PC-9 (cell line): ENCODE data around the gene EBLN2. TPM values are rescaled to one million over a fixed set of nuclear protein-coding genes. Genes with fewer than 3 reads are reported as not detected.

Source experiments
- BruUV-seq: library from RNA; stranded (reverse); fragments of 400-500 nt; replicated peaks from 2 replicates; lab custom pipeline; 2021; lab: Mats Ljungman, UMichigan
- CTCF ChIA-PET: fragments of 300-600 bp; sonication (Branson Sonifier 250); formaldehyde crosslinking; loops from one replicate; lab custom pipeline; 2022; ENCODE audit warnings: antibody characterized with exemption; lab: Charles Lee
- POLR2A ChIA-PET: fragments of 300-600 bp; sonication (Branson Sonifier 250); formaldehyde crosslinking; loops from one replicate; lab custom pipeline; 2022; ENCODE audit warnings: antibody characterized with exemption; ENCODE audit not compliant: unreplicated experiment; lab: Charles Lee
- DNase-seq, 2 experiments: peaks; one replicate each; pipeline versions ENCODE4 v3.0.0 to v3.0.0-alpha.2; 2015 to 2022; ENCODE audit warnings: mixed read lengths in 1 of 2
- H2AFZ ChIP-seq: fragments of 200-600 bp; sonication (generic); 2 replicates; pipeline ENCODE4 v1.8.1; 2017; ENCODE audit warnings: antibody characterized with exemption
- H3F3A ChIP-seq: fragments of 200-600 bp; sonication (generic); 2 replicates; pipeline ENCODE4 v1.8.1; 2017; ENCODE audit warnings: antibody characterized with exemption, mild to moderate bottlenecking, low read depth; ENCODE audit not compliant: insufficient read depth
- H3K27ac ChIP-seq: fragments of 200-600 bp; sonication (generic); 2 replicates; pipeline ENCODE4 v1.6.1; 2016; ENCODE audit warnings: mixed run types
- H3K27me3 ChIP-seq: fragments of 200-600 bp; sonication (generic); 2 replicates; pipeline ENCODE4 v1.6.1; 2016; ENCODE audit warnings: low read depth, mixed run types; ENCODE audit not compliant: insufficient read depth
- H3K36me3 ChIP-seq: fragments of 200-600 bp; sonication (generic); 2 replicates; pipeline ENCODE4 v1.6.1; 2016; ENCODE audit warnings: low read depth, mixed run types
- H3K4me1 ChIP-seq: fragments of 200-600 bp; sonication (generic); replicated peaks from 2 replicates; pipeline ENCODE4 v1.6.1; 2016; ENCODE audit warnings: mixed run types; ENCODE audit not compliant: insufficient read depth
- H3K4me2 ChIP-seq: fragments of 200-600 bp; sonication (generic); 2 replicates; pipeline ENCODE4 v1.6.1; 2017; ENCODE audit warnings: mixed run types
- H3K4me3 ChIP-seq: fragments of 200-600 bp; sonication (generic); 2 replicates; pipeline ENCODE4 v1.6.1; 2016; ENCODE audit warnings: mixed run types
- H3K79me2 ChIP-seq: fragments of 200-600 bp; sonication (generic); 2 replicates; pipeline ENCODE4 v1.6.1; 2017; ENCODE audit warnings: low read depth, mixed run types
- H3K9me2 ChIP-seq: fragments of 200-600 bp; sonication (generic); 2 replicates; pipeline ENCODE4 v1.8.1; 2017; ENCODE audit warnings: mild to moderate bottlenecking; ENCODE audit not compliant: insufficient read depth
- H3K9me3 ChIP-seq: fragments of 200-600 bp; sonication (generic); 2 replicates; pipeline ENCODE4 v1.8.1; 2016; ENCODE audit warnings: low read depth; ENCODE audit not compliant: insufficient read depth
- H4K20me1 ChIP-seq: fragments of 200-600 bp; sonication (generic); 2 replicates; pipeline ENCODE4 v1.8.1; 2017; ENCODE audit not compliant: insufficient read depth
- CTCF ChIP-seq: fragments of 200-600 bp; sonication (generic); conservative IDR thresholded peaks from 2 replicates; pipeline ENCODE4 v1.6.1; 2017; ENCODE audit warnings: mixed run types, antibody characterized with exemption, mild to moderate bottlenecking, moderate library complexity
- EZH2 ChIP-seq: fragments of 200-600 bp; sonication (generic); IDR thresholded peaks from 2 replicates; pipeline ENCODE4 v1.8.0; 2017; ENCODE audit warnings: antibody characterized with exemption, low read depth
- intact Hi-C: fragments of 100-400 bp; cut with micrococcal nuclease; formaldehyde crosslinking; loops from one replicate; pipeline ENCODE4 v1.10.0; 2022; ENCODE audit not compliant: unreplicated experiment
- total RNA-seq: library from RNA; stranded (reverse); gene quantifications from 2 replicates; pipeline ENCODE4 v1.2.3, GENCODE V29; 2021

The EBLN2 gene
- total RNA-seq, 1 experiment from 2014 or later = 5.5 TPM

DNA sequence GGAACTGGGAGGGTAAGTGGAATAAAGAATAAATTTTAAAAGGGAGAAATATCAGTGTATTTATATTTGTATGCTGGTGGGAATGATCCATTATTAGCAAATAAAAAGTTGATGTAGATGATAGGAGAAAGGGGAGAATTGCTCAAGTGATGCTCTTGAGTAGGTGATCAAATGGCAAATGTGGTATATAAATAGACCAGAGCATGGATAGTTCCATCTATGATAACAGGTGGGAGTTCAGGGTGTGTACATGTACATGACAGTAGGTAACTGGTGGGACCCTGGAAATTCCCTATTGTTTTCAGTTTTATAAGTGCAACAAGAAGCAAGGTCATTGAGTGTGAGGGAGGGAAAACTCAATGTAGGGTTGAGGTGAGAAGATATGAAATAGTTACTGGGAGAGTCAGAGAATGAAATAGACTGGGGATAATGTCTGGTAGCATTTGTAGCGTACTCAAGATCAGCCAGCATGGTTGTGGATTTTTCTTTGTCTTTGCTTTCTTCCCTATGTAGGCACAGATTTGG is 31.3 kb upstream of the EBLN2 start:
- H4K20me1 ChIP-seq = peaks cover 50% of the 10 kb centered on the region; the same call in 1 of the 2 replicates
- TF ChIP-seq CTCF (no peak), EZH2 (no peak)
- peak overlapping the region; percentile 76 for H3K27ac ChIP-seq
- no peaks in the 10 kb centered on the region for H3K27me3 ChIP-seq
- POLR2A ChIA-PET = no interaction called here
- peaks cover 4% of the 10 kb centered on the region; the same call in 1 of the 2 replicates for H3F3A ChIP-seq
- no TSS peak for BruUV-seq
- intact Hi-C loops = no loop called here
- H3K9me3 ChIP-seq = no peaks in the 10 kb centered on the region
- H3K4me2 ChIP-seq = no peak overlapping the region
- CTCF ChIA-PET = no interaction called here
- H3K4me1 ChIP-seq = peaks cover 13% of the 10 kb centered on the region
- H3K79me2 ChIP-seq = peaks cover 96% of the 10 kb centered on the region
- no peak overlapping the region for H2AFZ ChIP-seq
- H3K9me2 ChIP-seq = no peaks in the 10 kb centered on the region
- no peak for DNase-seq
- H3K4me3 ChIP-seq = no peak overlapping the region
- no peaks in the 10 kb centered on the region; the same call in 1 of the 2 replicates for H3K36me3 ChIP-seq

GRCh38 chr3:73031573-73032103 is 29.8 kb upstream of the EBLN2 start:
- Histone ChIP-seq H3K27me3 (no peaks in the 10 kb centered on the region), H3K9me2 (no peaks in the 10 kb centered on the region), H3K4me3 (no peak overlapping the region), H2AFZ (no peak overlapping the region), H3K79me2 (peaks cover 96% of the 10 kb centered on the region), H3K4me1 (peaks cover 14% of the 10 kb centered on the region), H3K9me3 (no peaks in the 10 kb centered on the region), H3F3A (0 out of 2 replicates have a peak, but pooled peaks cover 3% of the 10 kb centered on the region), H3K4me2 (no peak overlapping the region), H4K20me1 (peaks cover 42% of the 10 kb centered on the region), H3K27ac (no peak overlapping the region), H3K36me3 (no peaks in the 10 kb centered on the region; the same call in 1 of the 2 replicates)
- no TSS peak for BruUV-seq
- intact Hi-C loops = no loop called here
- ChIA-PET POLR2A (no interaction called here), CTCF (no interaction called here)
- DNase-seq = no peak
- TF ChIP-seq EZH2 = no peak
- no peak for TF ChIP-seq CTCF

DNA sequence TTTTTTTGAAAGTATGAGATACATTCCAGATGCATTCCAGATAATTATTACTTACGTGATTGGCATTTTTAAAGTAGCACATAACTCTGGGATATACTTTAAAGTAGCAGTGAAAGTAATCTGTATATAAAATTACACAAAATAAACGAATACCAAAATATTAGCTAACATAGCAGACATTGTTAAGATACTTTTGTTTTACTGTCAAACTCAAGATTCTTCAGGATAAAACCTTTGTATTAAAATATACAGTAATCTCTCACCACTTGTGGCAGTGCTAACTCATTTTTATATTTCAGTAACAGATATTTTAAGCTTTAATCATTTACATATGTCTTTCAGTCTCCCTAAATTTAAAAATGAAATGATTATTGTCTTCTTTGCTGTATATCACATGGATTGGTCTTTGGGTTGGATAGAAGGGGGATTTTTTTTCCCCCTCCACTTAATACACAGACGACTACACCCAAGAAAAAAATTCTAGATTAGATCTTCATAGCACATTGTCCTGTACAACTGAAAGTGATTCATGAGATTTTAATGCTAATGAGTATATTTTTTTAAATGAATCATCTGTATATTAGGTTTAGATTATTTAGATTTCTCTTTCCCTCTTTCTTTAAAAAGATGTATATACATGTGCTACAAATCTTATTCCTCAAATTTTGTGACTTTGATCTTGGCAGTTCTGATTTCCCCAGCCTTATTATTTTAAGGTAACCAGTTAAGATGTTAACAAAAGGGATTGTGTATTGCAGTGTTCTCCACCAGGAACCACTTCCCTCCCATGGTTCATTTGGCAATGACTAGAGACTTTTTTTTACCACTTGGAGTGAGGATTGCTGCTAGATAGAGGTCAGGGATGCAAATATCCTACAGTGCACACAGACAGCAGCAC is 24.5 kb upstream of the EBLN2 start:
- no peaks in the 10 kb centered on the region for H3K27me3 ChIP-seq
- peak overlapping the region; percentile 19; the same call in 1 of the 2 replicates for H3K27ac ChIP-seq
- no peaks in the 10 kb centered on the region for H3F3A ChIP-seq
- no peak overlapping the region for H3K4me2 ChIP-seq
- CTCF ChIA-PET = interaction anchor here (0.6 kb wide), 1 partner anchor 630 kb away, joined by 3 read pairs; no protein-coding TSS in a partner anchor
- POLR2A ChIA-PET = no interaction called here
- peaks cover 65% of the 10 kb centered on the region for H4K20me1 ChIP-seq
- no TSS peak for BruUV-seq
- TF ChIP-seq CTCF = no peak
- no peaks in the 10 kb centered on the region for H3K9me2 ChIP-seq
- intact Hi-C loops = no loop called here
- H3K36me3 ChIP-seq = no peaks in the 10 kb centered on the region; the same call in 1 of the 2 replicates
- peaks cover 97% of the 10 kb centered on the region for H3K79me2 ChIP-seq
- H2AFZ ChIP-seq = no peak overlapping the region
- H3K9me3 ChIP-seq = no peaks in the 10 kb centered on the region
- no peak for DNase-seq
- 0 out of 2 replicates have a peak, but pooled peaks cover 4% of the 10 kb centered on the region for H3K4me1 ChIP-seq
- no peak overlapping the region for H3K4me3 ChIP-seq
